Suprapubic skin (tissue), 4 donors: ENCODE measurements around the gene CFAP20DC. TPM values are rescaled to one million over a fixed set of nuclear protein-coding genes. Genes with fewer than 3 reads are reported as not detected.

Experiments
- DNase-seq, 2 donors: peaks; one replicate each; pipeline ENCODE4 v3.0.0-alpha.2; 2019; ENCODE audit warnings: low spot score in 2 of 2
- H3K27ac ChIP-seq: fragments of 200-600 bp; sonication (generic); one replicate; pipeline ENCODE4 v1.5.1; 2019
- H3K27me3 ChIP-seq: fragments of 200-600 bp; sonication (generic); one replicate; pipeline ENCODE4 v1.5.1; 2019
- H3K36me3 ChIP-seq: fragments of 200-600 bp; sonication (generic); one replicate; pipeline ENCODE4 v1.5.1; 2019
- H3K4me1 ChIP-seq: fragments of 200-600 bp; sonication (generic); one replicate; pipeline ENCODE4 v1.5.1; 2019
- H3K4me3 ChIP-seq: fragments of 200-600 bp; sonication (generic); one replicate; pipeline ENCODE4 v1.5.1; 2019; ENCODE audit warnings: mild to moderate bottlenecking
- H3K9me3 ChIP-seq: fragments of 200-600 bp; sonication (generic); one replicate; pipeline ENCODE4 v1.5.1; 2019
- EP300 ChIP-seq: sonication (generic); formaldehyde crosslinking; IDR thresholded peaks from one replicate; pipeline ENCODE4 v1.6.1; 2017; ENCODE audit warnings: antibody characterized with exemption
- POLR2A ChIP-seq, 2 donors: fragments of 450-650 bp; IDR thresholded peaks; one replicate each; pipeline ENCODE4 v1.6.1; 2017; ENCODE audit warnings: antibody characterized with exemption in 2 of 2, mild to moderate bottlenecking in 2 of 2, moderate library complexity in 2 of 2
- POLR2AphosphoS5 ChIP-seq, 3 donors: sonication (generic); formaldehyde crosslinking; IDR thresholded peaks; one replicate each; pipeline ENCODE4 v1.6.1; 2017; ENCODE audit warnings: antibody characterized with exemption in 3 of 3
- WGBS: methylation state at CpG from one replicate; pipeline ENCODE4 v1.1.5; 2018; 5-methylcytosine and 5-hydroxymethylcytosine counted together
- total RNA-seq, 4 donors: library from RNA; depleted of rRNA; stranded (reverse); fragments of >200 nt; gene quantifications; one replicate each; pipeline ENCODE4 v1.1.0, GENCODE V29; 2016
- TF ChIP-seq, protein P1 (sequence below), 2 donors: fragments of 200-600 bp in 1 of 2; fragments of 450-650 bp in 1 of 2; sonication (generic) in 1 of 2; IDR thresholded peaks; one replicate each; pipeline ENCODE4 v1.5.1; 2016 to 2019; ENCODE audit warnings: antibody characterized with exemption in 2 of 2, mild to moderate bottlenecking in 1 of 2, moderate library complexity in 1 of 2

The CFAP20DC gene
- total RNA-seq, 4 donors from 2014 or later = 0.53 to 2.3 (median 0.94) TPM

DNA sequence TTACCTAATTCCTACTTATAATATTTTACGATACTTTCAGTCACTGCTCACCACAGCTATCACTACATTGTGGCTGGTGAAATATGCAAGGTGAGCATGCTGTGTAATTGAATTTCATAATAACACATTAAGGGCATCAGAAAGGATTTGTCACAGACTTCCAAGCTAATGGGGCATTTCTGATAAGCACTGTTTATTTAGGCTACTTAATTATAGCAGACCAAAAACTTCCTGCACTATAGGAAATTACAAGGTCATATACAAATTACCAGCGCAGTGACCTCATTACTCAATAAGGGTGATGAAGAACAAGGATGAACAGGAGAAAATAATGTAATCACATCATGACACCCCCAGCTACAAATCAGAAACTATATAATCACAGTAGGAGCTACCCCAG, 294.7 kb downstream of the CFAP20DC start:
- Histone ChIP-seq H3K4me3 (no peak overlapping the region), H3K4me1 (no peaks in the 10 kb centered on the region), H3K27me3 (no peaks in the 10 kb centered on the region), H3K9me3 (no peaks in the 10 kb centered on the region), H3K27ac (no peak overlapping the region), H3K36me3 (no peaks in the 10 kb centered on the region)
- TF ChIP-seq POLR2A (IDR thresholded peaks at IDR 0.05) = no peak
- DNase-seq = no peak
- 88% methylated on average over 2 of the region's 2 CpGs for WGBS

DNA sequence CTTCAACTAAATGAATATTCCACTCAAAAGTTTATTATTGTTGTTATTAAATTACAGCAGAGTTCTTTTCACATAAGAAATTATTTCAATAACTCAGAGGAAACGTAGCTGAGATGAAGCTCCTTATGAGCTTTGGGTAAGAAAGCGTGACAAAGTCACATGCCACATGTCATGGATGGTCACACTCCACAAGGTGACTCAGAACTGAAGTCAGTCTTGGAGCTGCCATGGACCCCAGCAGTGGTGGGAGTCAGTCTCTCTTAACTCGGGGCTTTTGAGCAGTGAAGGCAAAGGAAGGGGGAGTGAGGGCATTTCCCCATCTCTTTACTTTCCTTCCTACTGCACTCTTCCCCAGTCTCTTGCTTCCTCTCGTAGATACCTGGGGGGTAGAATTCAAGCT, 295.8 kb downstream of the CFAP20DC start:
- TF ChIP-seq, protein P1, sequence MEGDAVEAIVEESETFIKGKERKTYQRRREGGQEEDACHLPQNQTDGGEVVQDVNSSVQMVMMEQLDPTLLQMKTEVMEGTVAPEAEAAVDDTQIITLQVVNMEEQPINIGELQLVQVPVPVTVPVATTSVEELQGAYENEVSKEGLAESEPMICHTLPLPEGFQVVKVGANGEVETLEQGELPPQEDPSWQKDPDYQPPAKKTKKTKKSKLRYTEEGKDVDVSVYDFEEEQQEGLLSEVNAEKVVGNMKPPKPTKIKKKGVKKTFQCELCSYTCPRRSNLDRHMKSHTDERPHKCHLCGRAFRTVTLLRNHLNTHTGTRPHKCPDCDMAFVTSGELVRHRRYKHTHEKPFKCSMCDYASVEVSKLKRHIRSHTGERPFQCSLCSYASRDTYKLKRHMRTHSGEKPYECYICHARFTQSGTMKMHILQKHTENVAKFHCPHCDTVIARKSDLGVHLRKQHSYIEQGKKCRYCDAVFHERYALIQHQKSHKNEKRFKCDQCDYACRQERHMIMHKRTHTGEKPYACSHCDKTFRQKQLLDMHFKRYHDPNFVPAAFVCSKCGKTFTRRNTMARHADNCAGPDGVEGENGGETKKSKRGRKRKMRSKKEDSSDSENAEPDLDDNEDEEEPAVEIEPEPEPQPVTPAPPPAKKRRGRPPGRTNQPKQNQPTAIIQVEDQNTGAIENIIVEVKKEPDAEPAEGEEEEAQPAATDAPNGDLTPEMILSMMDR (IDR thresholded peaks at IDR 0.05) = no peak
- no peak for TF ChIP-seq POLR2A (IDR thresholded peaks at IDR 0.05)
- TF ChIP-seq POLR2AphosphoS5 (IDR thresholded peaks at IDR 0.05) = no peak
- no peak for TF ChIP-seq EP300
- no peak for DNase-seq
- Histone ChIP-seq H3K4me3 (no peak overlapping the region), H3K36me3 (no peaks in the 10 kb centered on the region), H3K9me3 (no peaks in the 10 kb centered on the region), H3K27ac (no peak overlapping the region), H3K27me3 (no peaks in the 10 kb centered on the region), H3K4me1 (no peaks in the 10 kb centered on the region)
- 91% methylated on average over 4 of the region's 4 CpGs for WGBS

DNA sequence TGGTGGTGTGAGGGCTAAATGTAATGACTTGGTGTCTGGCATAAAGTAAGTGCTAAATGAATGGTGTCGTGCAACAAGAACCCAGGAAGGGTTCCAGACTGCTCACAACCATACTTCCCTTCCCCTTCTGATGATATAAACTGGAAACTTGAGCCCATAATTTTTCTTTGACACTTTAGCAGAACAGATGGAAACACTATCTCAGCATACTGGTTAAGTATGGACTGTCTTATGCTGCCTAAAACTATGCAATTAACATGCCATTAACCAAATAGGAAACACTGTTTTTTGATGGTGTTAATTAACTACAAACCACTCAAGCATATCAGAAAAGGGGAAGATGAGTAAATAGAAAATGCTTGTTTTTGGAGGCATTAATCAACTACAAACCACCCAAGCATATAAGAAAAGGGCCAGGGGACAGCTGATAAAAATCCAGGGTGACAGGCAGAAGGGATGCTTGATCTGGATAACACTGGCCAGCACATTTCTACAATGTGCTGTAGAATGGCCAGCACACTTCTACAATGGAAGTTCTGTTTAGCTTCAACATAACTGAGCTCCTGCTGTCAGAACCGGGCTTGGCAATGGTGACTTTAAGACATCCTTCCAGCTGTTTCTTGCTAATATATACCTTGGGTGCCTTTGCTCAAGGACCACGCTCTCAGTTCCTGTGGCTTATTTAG, 297.8 kb downstream of the CFAP20DC start:
- Histone ChIP-seq H3K27me3 (no peaks in the 10 kb centered on the region), H3K36me3 (no peaks in the 10 kb centered on the region), H3K4me1 (no peaks in the 10 kb centered on the region), H3K9me3 (no peaks in the 10 kb centered on the region), H3K27ac (no peak overlapping the region), H3K4me3 (no peak overlapping the region)
- TF ChIP-seq POLR2AphosphoS5 (IDR thresholded peaks at IDR 0.05) (no peak), EP300 (no peak), POLR2A (IDR thresholded peaks at IDR 0.05) (no peak)
- TF ChIP-seq, protein P1 (IDR thresholded peaks at IDR 0.05) = no peak
- DNase-seq = no peak
- 77% methylated on average over 3 of the region's 3 CpGs for WGBS

DNA sequence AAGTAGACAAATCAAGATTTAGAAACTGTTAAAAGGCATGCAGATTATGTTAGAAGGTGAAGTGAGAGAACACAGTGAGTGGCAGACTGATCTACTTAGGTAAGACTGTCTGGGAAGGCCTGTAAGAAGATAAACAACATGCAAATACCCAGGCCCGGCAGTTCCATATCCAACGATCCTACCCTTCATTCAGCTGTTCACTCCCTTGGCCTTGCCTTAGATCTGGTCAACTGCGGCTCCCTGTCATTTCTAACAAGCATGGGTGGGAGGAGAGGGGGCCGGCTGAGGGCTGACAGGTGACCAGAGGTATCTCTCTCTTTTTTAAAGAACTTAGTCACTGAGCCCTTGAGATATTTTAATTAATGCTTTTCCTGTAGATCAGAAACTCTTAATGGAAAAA, 298.6 kb downstream of the CFAP20DC start:
- Histone ChIP-seq H3K4me3 (no peak overlapping the region), H3K36me3 (no peaks in the 10 kb centered on the region), H3K9me3 (no peaks in the 10 kb centered on the region), H3K4me1 (no peaks in the 10 kb centered on the region), H3K27ac (no peak overlapping the region), H3K27me3 (no peaks in the 10 kb centered on the region)
- WGBS = 68% methylated on average over 4 of the region's 4 CpGs
- no peak for DNase-seq
- TF ChIP-seq POLR2AphosphoS5 (IDR thresholded peaks at IDR 0.05) (no peak), EP300 (no peak), POLR2A (IDR thresholded peaks at IDR 0.05) (no peak)
- TF ChIP-seq, protein P1 (IDR thresholded peaks at IDR 0.05) = no peak

DNA sequence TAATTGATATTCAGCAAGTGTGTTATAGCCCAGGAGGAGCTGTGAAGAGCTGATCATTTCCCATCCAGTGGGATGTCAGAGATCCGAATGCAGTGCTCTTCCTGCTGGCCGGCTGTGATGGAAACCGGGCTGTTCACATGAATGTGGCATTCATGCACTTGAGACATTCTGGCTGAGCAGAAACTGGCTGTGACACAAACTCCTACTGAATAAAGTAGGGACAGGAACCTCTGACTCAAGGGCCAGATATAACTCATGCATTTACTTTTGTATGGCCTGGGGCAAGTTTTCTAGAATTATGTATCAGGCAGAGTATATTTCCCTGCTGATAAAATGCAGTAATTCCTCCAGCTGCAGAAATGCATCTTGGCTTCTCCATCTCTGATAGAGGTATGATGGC, 299.9 kb downstream of the CFAP20DC start:
- no peak for TF ChIP-seq EP300
- TF ChIP-seq POLR2A (IDR thresholded peaks at IDR 0.05) = no peak
- TF ChIP-seq, protein P1 (IDR thresholded peaks at IDR 0.05) = no peak
- no peak for TF ChIP-seq POLR2AphosphoS5 (IDR thresholded peaks at IDR 0.05)
- Histone ChIP-seq H3K9me3 (no peaks in the 10 kb centered on the region), H3K27ac (no peak overlapping the region), H3K36me3 (no peaks in the 10 kb centered on the region), H3K4me3 (no peak overlapping the region), H3K27me3 (no peaks in the 10 kb centered on the region), H3K4me1 (no peaks in the 10 kb centered on the region)
- DNase-seq = no peak
- 56% methylated on average over 3 of the region's 3 CpGs for WGBS

DNA sequence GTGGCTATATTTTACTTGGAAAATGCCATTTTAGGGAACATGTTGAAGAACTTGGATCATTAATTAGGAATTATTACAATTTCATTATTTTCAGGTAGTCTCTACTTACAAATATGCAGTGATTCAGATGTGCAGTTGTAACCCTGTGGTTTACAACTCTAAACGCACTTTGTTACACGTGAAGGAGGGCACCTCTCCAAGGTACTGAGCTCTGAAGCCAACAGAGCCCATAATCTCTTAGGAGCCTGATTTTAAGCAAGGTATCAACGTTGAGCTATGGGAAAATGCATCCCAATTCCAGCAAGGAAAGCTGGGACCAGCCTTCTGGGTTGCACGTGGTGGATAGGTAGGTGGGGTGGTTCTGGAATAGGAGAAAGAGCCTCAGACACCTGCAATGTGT, 301.8 kb downstream of the CFAP20DC start:
- Histone ChIP-seq H3K27ac (no peak overlapping the region), H3K36me3 (no peaks in the 10 kb centered on the region), H3K27me3 (no peaks in the 10 kb centered on the region), H3K9me3 (no peaks in the 10 kb centered on the region), H3K4me3 (no peak overlapping the region), H3K4me1 (no peaks in the 10 kb centered on the region)
- TF ChIP-seq EP300 (no peak), POLR2A (IDR thresholded peaks at IDR 0.05) (no peak), POLR2AphosphoS5 (IDR thresholded peaks at IDR 0.05) (no peak)
- TF ChIP-seq, protein P1 (IDR thresholded peaks at IDR 0.05) = no peak
- WGBS = 39% methylated on average over 4 of the region's 4 CpGs
- DNase-seq = no peak
